ENCODE results near the gene SMAD9. TPM values are rescaled to one million over a fixed set of nuclear protein-coding genes. Genes with fewer than 3 reads are reported as not detected.

SMAD9 gene
- total and polyA plus RNA-seq, 4 donors: 2.5 to 35.0 (median 6.2) TPM

- Histone ChIP-seq H3K27me3 (ENCODE audit: control insufficient read depth in 3 of 3, insufficient read depth in 3 of 3, low read length in 2 of 3) (no peaks in the 10 kb centered on the region), H3K9me3 (ENCODE audit: control insufficient read depth in 4 of 4, insufficient read depth in 3 of 4, low read length in 3 of 4) (no peaks in the 10 kb centered on the region), H3K9ac (ENCODE audit: insufficient read depth in 1 of 2, low read length in 2 of 2) (no peak overlapping the region), H3K27ac (ENCODE audit: low read depth in 1 of 2, low read length in 1 of 2) (no peak overlapping the region), H3K4me1 (ENCODE audit: control insufficient read depth in 5 of 5, insufficient read depth in 5 of 5, low read length in 5 of 5) (peaks cover 3 to 44% (median 4%) of the 10 kb centered on the region in 5 donors), H3K36me3 (ENCODE audit: control insufficient read depth in 4 of 4, insufficient read depth in 4 of 4, low read length in 4 of 4) (no peaks in the 10 kb centered on the region), H3K4me3 (no peak overlapping the region)
- ATAC-seq (ENCODE audit: insufficient read depth, low FRiP score) (no peak), DNase-seq (peak in 2 of 3 donors; percentile 56 to 65)
- no peak for TF ChIP-seq CTCF (IDR thresholded peaks at IDR 0.05; ENCODE audit: control extremely low read depth, extremely low read depth)
- WGBS, 2 donors: 62 to 75% methylated on average over 3 of the region's 3 CpGs
These were observed 2.7 kb downstream of the SMAD9 start for GRCh38 chr13:36917311-36917710.

GRCh38 chr13:36915896-36916640, 4.0 kb downstream of the SMAD9 start:
- Histone ChIP-seq H3K4me3 (no peak overlapping the region), H3K4me1 (ENCODE audit: control insufficient read depth in 5 of 5, insufficient read depth in 5 of 5, low read length in 5 of 5) (peaks cover 3 to 37% (median 4%) of the 10 kb centered on the region in 5 donors), H3K9me3 (ENCODE audit: control insufficient read depth in 4 of 4, insufficient read depth in 3 of 4, low read length in 3 of 4) (no peaks in the 10 kb centered on the region), H3K36me3 (ENCODE audit: control insufficient read depth in 4 of 4, insufficient read depth in 4 of 4, low read length in 4 of 4) (no peaks in the 10 kb centered on the region), H3K27ac (ENCODE audit: low read depth in 1 of 2, low read length in 1 of 2) (no peak overlapping the region), H3K27me3 (ENCODE audit: control insufficient read depth in 3 of 3, insufficient read depth in 3 of 3, low read length in 2 of 3) (no peaks in the 10 kb centered on the region), H3K9ac (ENCODE audit: insufficient read depth in 1 of 2, low read length in 2 of 2) (no peak overlapping the region)
- WGBS, 2 donors: 93 to 95% methylated on average over 6 of the region's 6 CpGs
- no peak for ATAC-seq (ENCODE audit: insufficient read depth, low FRiP score)
- no peak for DNase-seq
- TF ChIP-seq CTCF (IDR thresholded peaks at IDR 0.05; ENCODE audit: control extremely low read depth, extremely low read depth): no peak

- Histone ChIP-seq H3K9me3 (ENCODE audit: control insufficient read depth in 4 of 4, insufficient read depth in 3 of 4, low read length in 3 of 4) (no peaks in the 10 kb centered on the region), H3K27ac (ENCODE audit: low read depth in 1 of 2, low read length in 1 of 2) (no peak overlapping the region), H3K27me3 (ENCODE audit: control insufficient read depth in 3 of 3, insufficient read depth in 3 of 3, low read length in 2 of 3) (no peaks in the 10 kb centered on the region), H3K4me1 (ENCODE audit: control insufficient read depth in 5 of 5, insufficient read depth in 5 of 5, low read length in 5 of 5) (peaks cover 2 to 29% (median 4%) of the 10 kb centered on the region in 5 donors), H3K36me3 (ENCODE audit: control insufficient read depth in 4 of 4, insufficient read depth in 4 of 4, low read length in 4 of 4) (no peaks in the 10 kb centered on the region), H3K9ac (ENCODE audit: insufficient read depth in 1 of 2, low read length in 2 of 2) (no peak overlapping the region), H3K4me3 (no peak overlapping the region)
- no peak for TF ChIP-seq CTCF (IDR thresholded peaks at IDR 0.05; ENCODE audit: control extremely low read depth, extremely low read depth)
- no peak for DNase-seq
- no peak for ATAC-seq (ENCODE audit: insufficient read depth, low FRiP score)
- 68 to 77% methylated on average over 5 of the region's 5 CpGs for WGBS, 2 donors
These were observed 4.9 kb downstream of the SMAD9 start for GRCh38 chr13:36915106-36915505.

Data from lung (tissue), 12 donors.